GM21529 (cell line): ENCODE results near the gene RTL5.
A peak's percentile ranks its signal among the peaks of the same experiment; 100 is the strongest.

Experiments used
- ATAC-seq: cut with Tn5 transposase; IDR thresholded peaks from one replicate; pipeline ENCODE4 v1.9.1; 2021; ENCODE audit not compliant: unreplicated experiment

The RTL5 gene

GRCh38 chrX:72130156-72130761 is 1.5 kb downstream of the RTL5 start:
- ATAC-seq: no peak

GRCh38 chrX:72129661-72130060 is 2.1 kb downstream of the RTL5 start:
- no peak for ATAC-seq

GRCh38 chrX:72128881-72129280 is 2.8 kb downstream of the RTL5 start:
- ATAC-seq: no peak

DNA sequence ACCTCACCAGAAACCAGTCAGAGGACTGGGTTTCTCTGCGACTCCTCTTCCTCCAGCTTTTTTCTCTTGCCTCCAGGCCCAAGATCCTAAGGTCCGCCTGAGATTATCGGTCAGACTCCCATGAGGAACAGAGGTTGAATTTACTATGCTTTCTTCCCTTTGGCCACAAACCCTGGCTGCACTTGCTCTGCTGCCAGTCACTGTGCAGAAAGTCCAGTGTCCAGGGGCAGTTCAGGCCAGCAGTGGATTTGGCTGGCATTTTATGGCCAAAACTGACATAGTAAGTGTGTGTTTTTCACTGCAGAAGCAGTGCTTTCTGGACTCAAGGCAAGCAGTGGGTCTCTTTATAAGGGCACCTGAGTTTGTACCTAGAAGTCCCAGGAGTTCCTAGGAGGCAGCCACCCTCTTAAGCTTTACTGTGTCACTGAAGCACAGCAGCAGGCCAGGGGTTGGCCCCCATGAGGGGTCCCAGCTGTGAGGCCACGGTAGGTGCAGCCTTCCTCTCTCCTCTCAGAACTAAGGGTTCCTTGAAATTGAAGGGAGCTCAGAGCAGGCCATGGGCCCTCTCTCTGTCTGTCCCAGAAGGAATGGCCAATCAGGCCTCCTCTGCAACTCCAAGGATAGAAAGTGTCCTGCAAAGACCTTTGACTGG is 3.4 kb downstream of the RTL5 start:
- ATAC-seq: no peak

GRCh38 chrX:72127332-72127731 is 4.4 kb downstream of the RTL5 start:
- no peak for ATAC-seq

- peak; percentile 81 for ATAC-seq
These were observed 5.1 kb downstream of the RTL5 start for GRCh38 chrX:72126539-72127140.

DNA sequence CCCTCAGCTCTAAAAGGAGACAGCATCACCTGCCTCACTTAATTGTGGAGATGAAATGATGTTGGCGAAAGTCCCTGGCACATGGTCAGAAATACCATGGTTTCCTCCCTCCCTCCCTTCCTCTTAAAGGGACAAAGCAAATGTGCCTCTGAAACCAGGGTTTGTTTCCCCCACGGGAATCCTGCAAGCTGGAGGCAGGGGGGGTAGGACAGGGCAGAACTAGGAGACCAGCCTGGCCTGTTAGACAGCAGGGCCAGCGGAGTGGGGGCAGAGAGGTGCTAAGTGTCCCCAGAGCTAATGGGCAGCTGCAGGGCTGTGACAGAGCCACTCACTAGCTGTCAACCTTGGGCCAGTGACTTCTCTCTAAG is 5.7 kb downstream of the RTL5 start:
- no peak for ATAC-seq

DNA sequence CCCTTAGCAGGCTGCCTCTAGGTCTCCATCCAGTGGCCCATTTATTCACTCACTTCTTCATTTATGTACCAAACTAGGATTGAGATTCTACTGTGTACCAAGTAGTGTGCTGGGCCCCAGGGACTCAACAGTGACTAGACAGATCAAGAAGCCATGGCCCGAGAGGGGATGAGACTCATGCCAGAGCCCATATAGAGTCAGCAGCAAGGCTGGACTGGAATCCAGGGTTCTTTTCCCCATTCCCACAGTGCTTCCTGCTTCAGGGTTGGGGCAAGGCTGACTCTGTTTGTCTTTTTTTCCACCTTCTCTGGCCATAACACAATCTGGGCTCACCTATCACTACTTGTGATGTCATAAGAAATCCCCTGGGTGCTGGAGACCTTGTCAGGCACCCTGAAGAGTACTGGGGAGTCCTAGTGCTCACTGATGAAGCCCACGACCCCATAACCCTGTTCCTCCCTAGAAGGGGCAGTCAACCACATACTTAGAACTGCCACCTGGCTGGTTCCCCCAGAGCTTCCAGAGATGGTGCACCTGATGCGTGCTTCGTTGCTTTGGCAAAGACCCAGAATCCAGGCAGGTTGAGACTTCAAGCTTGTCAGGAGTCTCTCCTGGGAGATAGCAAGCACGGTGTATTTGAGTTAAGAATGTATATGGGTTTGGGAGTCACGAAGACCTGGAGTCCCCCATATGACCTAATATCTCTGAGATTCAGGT is 6.2 kb downstream of the RTL5 start:
- no peak for ATAC-seq

DNA sequence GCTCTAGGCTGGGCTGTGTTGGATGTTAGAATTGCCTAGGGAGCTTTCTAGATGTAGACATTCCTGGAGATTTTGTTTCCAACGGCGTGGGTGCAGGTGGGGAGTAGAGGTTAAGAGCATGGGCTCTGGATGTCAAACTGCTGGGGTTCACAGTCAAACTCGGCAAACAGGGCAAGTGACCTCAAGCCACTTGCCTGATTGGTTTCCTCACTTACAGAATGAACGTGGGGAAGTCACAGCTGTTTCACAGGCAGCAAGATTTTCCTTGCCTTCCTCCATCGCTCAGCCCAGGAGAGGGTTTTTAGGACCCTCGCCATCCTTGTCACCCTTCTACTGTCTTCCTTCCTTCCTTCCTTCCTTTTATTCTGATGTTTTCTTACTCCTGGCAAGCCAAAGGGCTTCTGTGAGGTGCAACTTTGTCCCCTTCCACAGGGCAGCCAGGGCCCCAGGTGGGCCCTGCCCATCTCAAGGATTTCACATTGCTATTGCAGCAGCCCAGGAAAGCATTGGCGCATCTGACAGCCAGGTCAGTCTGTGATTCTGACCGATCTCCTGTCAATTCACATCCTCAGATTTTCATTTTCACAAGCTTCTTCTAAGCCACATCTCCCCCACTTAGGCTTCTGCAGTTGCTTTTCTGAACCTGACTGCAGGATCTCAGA is 7.0 kb downstream of the RTL5 start:
- ATAC-seq: no peak

DNA sequence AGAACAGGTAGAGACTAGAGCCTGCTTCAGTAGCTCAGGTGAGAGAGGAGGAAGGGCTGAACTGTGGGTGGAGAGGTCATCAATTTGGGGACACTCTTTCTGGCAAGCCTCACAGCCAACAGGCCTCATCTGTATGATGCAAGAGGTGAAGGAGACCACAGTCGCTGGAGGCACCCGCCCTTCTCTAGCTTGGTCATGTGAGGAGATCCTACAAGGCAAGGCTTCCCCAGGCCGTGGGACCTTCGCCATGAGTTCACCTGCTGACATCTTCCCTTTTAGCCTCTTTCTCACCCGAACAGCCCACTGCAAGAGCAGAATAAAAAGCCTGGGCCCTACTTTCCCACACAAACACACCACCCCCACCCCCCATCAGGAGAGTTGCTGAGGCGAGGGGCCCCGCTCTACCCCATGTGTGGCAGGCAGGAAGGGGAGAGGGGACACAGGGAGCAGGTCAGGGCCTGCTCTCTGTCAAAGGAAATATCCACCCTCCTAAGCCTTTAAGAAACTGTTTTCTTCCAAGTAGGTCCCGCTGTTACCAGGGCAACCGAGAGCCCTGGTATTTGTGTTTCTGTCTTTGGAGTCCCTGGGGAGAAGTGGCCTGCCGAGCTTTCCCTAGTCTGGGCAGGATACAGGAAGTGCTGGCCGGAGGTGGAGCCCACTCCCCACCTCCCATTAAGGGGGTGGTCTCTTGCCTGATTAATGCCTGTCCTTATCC is 8.1 kb downstream of the RTL5 start:
- ATAC-seq: no peak

GRCh38 chrX:72122621-72123337 is 8.9 kb downstream of the RTL5 start:
- ATAC-seq: no peak

DNA sequence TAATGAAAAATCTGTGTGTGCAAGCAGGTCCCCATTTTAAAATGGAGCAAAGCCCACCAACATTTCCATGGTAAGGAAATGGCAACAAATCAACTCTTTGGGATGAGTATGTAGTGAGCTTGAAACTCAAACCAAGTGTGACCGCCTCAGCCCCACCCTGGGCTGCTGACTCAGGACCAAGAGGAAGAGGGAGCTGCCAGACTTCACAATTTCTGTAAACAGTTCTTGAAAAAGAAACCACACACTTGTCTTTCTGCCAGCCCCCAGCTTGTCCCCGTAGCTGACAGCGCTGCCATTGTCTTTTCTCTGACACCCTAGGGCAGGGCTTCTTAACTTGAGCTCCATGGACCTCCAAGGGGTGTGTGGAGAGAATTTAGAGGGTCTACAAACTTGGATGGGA is 10.3 kb downstream of the RTL5 start:
- peak; percentile 54 for ATAC-seq

DNA sequence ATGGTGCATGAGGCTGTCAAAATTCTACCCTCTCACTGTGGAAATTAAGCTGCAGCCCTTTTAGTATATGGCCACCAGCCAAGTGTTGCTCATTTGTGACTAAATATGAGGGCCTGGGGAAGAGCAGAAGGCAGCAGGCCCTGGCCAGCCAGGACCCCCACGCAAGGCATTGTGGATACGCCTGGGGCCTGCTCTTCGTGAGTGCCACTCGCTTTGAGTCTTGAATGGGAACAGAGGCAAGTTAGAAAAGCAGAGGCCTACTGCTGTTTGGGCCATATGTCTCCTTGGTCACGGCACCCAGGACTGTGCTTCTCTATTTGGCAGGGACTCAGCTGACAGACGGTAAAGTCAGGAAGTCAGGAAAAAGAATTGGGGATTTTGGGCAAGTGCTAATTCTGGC is 10.9 kb downstream of the RTL5 start:
- no peak for ATAC-seq

GRCh38 chrX:72117636-72118210 is 14.0 kb downstream of the RTL5 start:
- no peak for ATAC-seq

DNA sequence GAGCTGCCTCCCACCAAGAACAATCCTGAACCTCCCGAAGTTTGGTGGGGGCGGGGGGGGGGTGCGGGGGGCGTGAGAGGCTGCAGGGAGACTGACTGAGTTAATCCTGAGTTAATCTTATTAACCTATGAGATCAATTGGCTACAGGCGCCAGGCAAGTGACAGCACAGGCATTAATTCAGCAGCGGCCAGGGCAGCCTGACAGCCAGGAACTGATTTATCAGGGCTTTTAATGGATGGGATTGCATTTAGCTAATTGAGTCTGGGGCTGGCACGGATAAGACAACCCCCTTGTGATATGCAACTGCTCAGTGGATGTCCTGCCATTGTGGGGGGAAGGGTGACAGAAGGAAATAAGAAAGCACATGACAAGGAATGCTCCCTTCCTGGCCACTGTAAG is 16.3 kb downstream of the RTL5 start:
- ATAC-seq: no peak

- no peak for ATAC-seq
These were observed 16.9 kb downstream of the RTL5 start for GRCh38 chrX:72114807-72115206.

DNA sequence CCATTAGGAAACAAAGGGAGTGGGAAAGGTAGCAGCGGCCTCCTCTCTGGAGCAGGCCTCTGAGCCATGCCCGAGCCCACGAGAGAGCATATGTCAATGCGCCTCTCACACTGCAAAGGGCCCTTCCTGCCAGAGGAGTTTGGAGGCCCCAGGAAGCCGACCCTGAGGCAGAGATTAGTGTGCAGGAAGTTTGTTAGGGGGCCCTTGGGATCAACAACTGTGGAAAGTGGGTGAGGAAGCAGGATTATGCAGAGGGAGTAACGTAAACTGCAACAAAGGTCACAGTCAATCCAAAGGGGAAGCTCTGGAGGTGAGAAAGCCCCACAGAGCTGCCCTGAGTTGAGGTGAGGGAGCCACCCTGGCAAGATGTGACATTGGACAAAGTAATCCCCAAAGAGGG is 17.4 kb downstream of the RTL5 start:
- no peak for ATAC-seq

GRCh38 chrX:72113461-72113860 is 18.3 kb downstream of the RTL5 start:
- no peak for ATAC-seq

DNA sequence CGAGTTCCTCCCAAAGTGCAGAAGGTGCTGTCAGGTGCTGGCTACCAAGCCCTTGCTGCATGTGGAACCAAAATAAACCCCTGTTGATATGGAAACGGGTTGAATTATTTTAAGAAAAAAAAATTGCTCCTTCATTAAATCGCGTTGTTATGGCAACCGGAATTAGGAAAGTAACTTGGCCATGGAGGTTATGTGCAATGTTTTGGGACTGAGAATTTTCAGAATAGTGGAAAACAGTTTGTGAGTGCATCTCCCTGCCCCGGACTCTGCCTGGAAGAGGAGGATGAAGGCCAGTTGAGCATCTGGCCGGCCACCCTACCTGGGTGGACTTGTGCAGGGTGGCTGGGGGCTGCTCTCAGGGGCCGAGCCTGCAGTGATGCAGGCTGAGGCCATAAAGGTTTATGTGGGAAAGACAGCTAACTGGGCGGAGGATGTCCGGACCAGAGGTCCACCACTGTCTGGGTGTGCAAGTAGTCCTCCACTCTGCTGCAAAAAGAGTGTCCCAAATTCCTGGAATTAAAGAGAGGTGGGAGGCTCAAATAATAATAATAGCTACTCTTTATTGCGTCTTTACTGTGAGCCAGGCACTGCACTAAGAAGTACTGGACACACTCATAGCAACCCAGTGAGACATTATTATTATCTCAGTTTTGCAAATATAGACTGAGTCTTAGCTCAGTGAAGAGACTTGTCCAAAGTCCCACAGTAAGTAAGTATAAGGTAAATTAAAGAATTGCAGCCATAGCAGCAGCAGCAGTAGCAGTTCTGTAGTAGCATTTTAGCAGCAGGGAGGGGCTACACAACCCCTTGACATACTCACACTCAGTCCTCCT is 20.6 kb downstream of the RTL5 start:
- ATAC-seq: no peak
